Measurements from ENCODE around the gene MAP3K5. TPM values are rescaled to one million over a fixed set of nuclear protein-coding genes. Genes with fewer than 3 reads are reported as not detected.

MAP3K5 gene
- total RNA-seq, 1 donor from 2014 or later, result 0.02 TPM

DNA sequence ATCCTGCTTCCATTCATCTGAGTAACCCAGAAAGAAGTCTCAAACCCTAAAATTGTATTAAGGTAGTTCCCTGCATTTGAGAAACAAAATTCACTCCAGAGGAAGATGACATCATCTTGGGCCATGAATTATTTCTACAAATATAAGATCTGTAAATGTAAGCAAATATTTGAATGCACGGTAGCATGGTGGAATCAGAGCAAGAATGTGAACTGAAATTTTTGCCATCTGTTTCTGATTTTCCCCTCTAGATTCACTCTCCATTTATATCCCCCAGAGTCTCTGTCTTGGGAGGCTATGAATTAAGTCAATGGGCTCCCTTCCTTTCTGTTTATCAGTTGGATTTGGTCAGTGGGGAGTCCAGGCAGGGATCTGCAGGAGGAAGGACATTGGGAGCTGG, 5.8 kb upstream of the MAP3K5 start:
- H3K4me1 Mint-ChIP-seq, result no peaks in the 10 kb centered on the region
- no peak for DNase-seq (ENCODE audit: low spot score)
- no peaks in the 10 kb centered on the region for H3K4me1 ChIP-seq
- H3K27me3 Mint-ChIP-seq (ENCODE audit: insufficient read depth, low read depth), result peaks cover 14% of the 10 kb centered on the region
- peaks cover 23% of the 10 kb centered on the region for H3K27me3 ChIP-seq
- no peak overlapping the region for H3K27ac ChIP-seq
- no peaks in the 10 kb centered on the region for H3K79me2 ChIP-seq (ENCODE audit: low read depth)
- H3K4me3 ChIP-seq, result no peak overlapping the region
- H3F3A ChIP-seq (ENCODE audit: low read depth), result no peaks in the 10 kb centered on the region
- no peak for TF ChIP-seq EZH2phosphoT487 (IDR thresholded peaks at IDR 0.05)
- TF ChIP-seq EZH2 (IDR thresholded peaks at IDR 0.05), result no peak
- TF ChIP-seq, protein P1, sequence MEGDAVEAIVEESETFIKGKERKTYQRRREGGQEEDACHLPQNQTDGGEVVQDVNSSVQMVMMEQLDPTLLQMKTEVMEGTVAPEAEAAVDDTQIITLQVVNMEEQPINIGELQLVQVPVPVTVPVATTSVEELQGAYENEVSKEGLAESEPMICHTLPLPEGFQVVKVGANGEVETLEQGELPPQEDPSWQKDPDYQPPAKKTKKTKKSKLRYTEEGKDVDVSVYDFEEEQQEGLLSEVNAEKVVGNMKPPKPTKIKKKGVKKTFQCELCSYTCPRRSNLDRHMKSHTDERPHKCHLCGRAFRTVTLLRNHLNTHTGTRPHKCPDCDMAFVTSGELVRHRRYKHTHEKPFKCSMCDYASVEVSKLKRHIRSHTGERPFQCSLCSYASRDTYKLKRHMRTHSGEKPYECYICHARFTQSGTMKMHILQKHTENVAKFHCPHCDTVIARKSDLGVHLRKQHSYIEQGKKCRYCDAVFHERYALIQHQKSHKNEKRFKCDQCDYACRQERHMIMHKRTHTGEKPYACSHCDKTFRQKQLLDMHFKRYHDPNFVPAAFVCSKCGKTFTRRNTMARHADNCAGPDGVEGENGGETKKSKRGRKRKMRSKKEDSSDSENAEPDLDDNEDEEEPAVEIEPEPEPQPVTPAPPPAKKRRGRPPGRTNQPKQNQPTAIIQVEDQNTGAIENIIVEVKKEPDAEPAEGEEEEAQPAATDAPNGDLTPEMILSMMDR (IDR thresholded peaks at IDR 0.05), result no peak
- no peaks in the 10 kb centered on the region for H3K36me3 ChIP-seq
- H4K20me1 ChIP-seq (ENCODE audit: low read depth), result no peaks in the 10 kb centered on the region
- no peak overlapping the region for H2AFZ ChIP-seq (replicated peaks)
- H3K36me3 Mint-ChIP-seq, result no peaks in the 10 kb centered on the region
- no peaks in the 10 kb centered on the region for H3K9me3 ChIP-seq (ENCODE audit: low read depth)
- H3K9me3 Mint-ChIP-seq, result no peaks in the 10 kb centered on the region
- no peak overlapping the region for H3K4me3 Mint-ChIP-seq
- H3K27ac Mint-ChIP-seq, result no peak overlapping the region
- no peak overlapping the region for H3K9ac ChIP-seq
- H3K4me2 ChIP-seq, result no peak overlapping the region

GRCh38 chr6:136795996-136796395, 3.7 kb upstream of the MAP3K5 start:
- Mint-ChIP-seq H3K4me1 (peaks cover 5% of the 10 kb centered on the region), H3K27ac (no peak overlapping the region), H3K4me3 (no peak overlapping the region), H3K27me3 (ENCODE audit: insufficient read depth, low read depth) (peaks cover 19% of the 10 kb centered on the region), H3K36me3 (peaks cover 5% of the 10 kb centered on the region), H3K9me3 (peaks cover 3% of the 10 kb centered on the region)
- Histone ChIP-seq H2AFZ (replicated peaks) (no peak overlapping the region), H3K4me1 (peaks cover 5% of the 10 kb centered on the region), H3K9me3 (ENCODE audit: low read depth) (no peaks in the 10 kb centered on the region), H3K27ac (no peak overlapping the region), H3K79me2 (ENCODE audit: low read depth) (no peaks in the 10 kb centered on the region), H3K36me3 (no peaks in the 10 kb centered on the region), H3K4me2 (no peak overlapping the region), H3K4me3 (no peak overlapping the region), H3K9ac (no peak overlapping the region), H3K27me3 (peaks cover 43% of the 10 kb centered on the region), H4K20me1 (ENCODE audit: low read depth) (no peaks in the 10 kb centered on the region), H3F3A (ENCODE audit: low read depth) (no peaks in the 10 kb centered on the region)
- TF ChIP-seq, protein P1 (IDR thresholded peaks at IDR 0.05), result no peak
- TF ChIP-seq EZH2 (IDR thresholded peaks at IDR 0.05), result no peak
- TF ChIP-seq EZH2phosphoT487 (IDR thresholded peaks at IDR 0.05), result no peak
- DNase-seq (ENCODE audit: low spot score), result no peak

GRCh38 chr6:136795386-136795785, 3.1 kb upstream of the MAP3K5 start:
- no peak for DNase-seq (ENCODE audit: low spot score)
- H3K9ac ChIP-seq, result no peak overlapping the region
- H4K20me1 ChIP-seq (ENCODE audit: low read depth), result no peaks in the 10 kb centered on the region
- Mint-ChIP-seq H3K4me1 (peaks cover 6% of the 10 kb centered on the region), H3K36me3 (peaks cover 5% of the 10 kb centered on the region), H3K4me3 (no peak overlapping the region), H3K9me3 (peaks cover 3% of the 10 kb centered on the region), H3K27ac (no peak overlapping the region), H3K27me3 (ENCODE audit: insufficient read depth, low read depth) (peaks cover 25% of the 10 kb centered on the region)
- TF ChIP-seq, protein P1 (IDR thresholded peaks at IDR 0.05), result no peak
- no peak for TF ChIP-seq EZH2 (IDR thresholded peaks at IDR 0.05)
- TF ChIP-seq EZH2phosphoT487 (IDR thresholded peaks at IDR 0.05), result no peak
- no peaks in the 10 kb centered on the region for H3K79me2 ChIP-seq (ENCODE audit: low read depth)
- H2AFZ ChIP-seq (replicated peaks), result no peak overlapping the region
- H3K4me3 ChIP-seq, result no peak overlapping the region
- H3K9me3 ChIP-seq (ENCODE audit: low read depth), result no peaks in the 10 kb centered on the region
- no peak overlapping the region for H3K27ac ChIP-seq
- no peak overlapping the region for H3K4me2 ChIP-seq
- H3K36me3 ChIP-seq, result no peaks in the 10 kb centered on the region
- no peaks in the 10 kb centered on the region for H3F3A ChIP-seq (ENCODE audit: low read depth)
- H3K27me3 ChIP-seq, result peaks cover 49% of the 10 kb centered on the region
- peaks cover 5% of the 10 kb centered on the region for H3K4me1 ChIP-seq
